ENCODE data around the gene LRRC23. TPM values are rescaled to one million over a fixed set of nuclear protein-coding genes. Genes with fewer than 3 reads are reported as not detected.

The LRRC23 gene
- total RNA-seq, 4 donors from 2014 or later, result 11.6 to 17.2 (median 17.1) TPM

DNA sequence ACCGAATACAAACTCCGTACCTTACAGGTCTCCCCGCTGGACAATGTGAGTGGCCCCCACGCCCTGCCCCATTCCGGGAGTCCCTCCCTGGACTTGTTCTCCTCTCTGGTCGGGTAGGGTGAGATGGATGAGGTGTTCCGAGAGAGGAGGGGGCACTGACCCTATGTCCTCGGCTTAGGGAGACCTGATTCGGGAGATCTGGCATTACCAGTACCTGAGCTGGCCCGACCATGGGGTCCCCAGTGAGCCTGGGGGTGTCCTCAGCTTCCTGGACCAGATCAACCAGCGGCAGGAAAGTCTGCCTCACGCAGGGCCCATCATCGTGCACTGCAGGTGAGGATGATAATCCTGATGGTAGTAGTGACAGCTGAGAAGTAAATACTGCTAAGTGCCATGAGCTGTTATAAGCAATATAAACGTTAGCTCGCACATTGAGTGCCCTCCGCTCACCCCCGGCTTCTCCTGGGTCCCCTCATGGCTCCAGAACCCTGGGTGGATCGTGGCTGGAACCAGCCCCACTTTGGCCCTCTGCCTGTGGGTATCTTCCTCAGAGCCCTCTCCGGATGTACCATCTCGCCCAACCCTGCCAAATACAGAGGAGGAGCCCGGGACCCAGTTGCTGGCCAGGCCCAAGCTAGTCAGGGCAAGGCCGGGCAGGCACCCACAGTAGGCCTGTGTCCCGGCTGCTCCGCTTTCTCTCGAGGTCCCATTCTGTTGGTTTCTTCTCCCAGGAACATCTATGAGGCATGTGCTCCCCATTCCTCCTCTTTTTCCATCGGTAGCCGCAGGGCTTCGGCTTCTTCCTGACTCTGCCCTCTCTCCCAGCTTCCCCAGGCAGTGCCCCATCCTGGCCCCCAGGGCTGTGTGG, 53.4 kb downstream of the LRRC23 start:
- H3K9me3 ChIP-seq, result no peaks in the 10 kb centered on the region
- H3K36me3 ChIP-seq, result no peaks in the 10 kb centered on the region
- TF ChIP-seq POLR2A (IDR thresholded peaks at IDR 0.05), result no peak
- TF ChIP-seq, protein P1, sequence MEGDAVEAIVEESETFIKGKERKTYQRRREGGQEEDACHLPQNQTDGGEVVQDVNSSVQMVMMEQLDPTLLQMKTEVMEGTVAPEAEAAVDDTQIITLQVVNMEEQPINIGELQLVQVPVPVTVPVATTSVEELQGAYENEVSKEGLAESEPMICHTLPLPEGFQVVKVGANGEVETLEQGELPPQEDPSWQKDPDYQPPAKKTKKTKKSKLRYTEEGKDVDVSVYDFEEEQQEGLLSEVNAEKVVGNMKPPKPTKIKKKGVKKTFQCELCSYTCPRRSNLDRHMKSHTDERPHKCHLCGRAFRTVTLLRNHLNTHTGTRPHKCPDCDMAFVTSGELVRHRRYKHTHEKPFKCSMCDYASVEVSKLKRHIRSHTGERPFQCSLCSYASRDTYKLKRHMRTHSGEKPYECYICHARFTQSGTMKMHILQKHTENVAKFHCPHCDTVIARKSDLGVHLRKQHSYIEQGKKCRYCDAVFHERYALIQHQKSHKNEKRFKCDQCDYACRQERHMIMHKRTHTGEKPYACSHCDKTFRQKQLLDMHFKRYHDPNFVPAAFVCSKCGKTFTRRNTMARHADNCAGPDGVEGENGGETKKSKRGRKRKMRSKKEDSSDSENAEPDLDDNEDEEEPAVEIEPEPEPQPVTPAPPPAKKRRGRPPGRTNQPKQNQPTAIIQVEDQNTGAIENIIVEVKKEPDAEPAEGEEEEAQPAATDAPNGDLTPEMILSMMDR (IDR thresholded peaks at IDR 0.05), result no peak
- TF ChIP-seq EP300 (IDR thresholded peaks at IDR 0.05), result no peak
- peak overlapping the region in 2 of 4 donors; percentile 54 to 62 for H3K27ac ChIP-seq
- H3K4me3 ChIP-seq, result no peak overlapping the region
- DNase-seq (ENCODE audit: low spot score in 2 of 2), result no peak
- H3K4me1 ChIP-seq, result peaks cover 0 to 79% (median 43%) of the 10 kb centered on the region in 4 donors
- no peaks in the 10 kb centered on the region for H3K27me3 ChIP-seq
- WGBS, 2 donors, result 80 to 87% methylated on average over 27 to 28 of the region's 28 CpGs

DNA sequence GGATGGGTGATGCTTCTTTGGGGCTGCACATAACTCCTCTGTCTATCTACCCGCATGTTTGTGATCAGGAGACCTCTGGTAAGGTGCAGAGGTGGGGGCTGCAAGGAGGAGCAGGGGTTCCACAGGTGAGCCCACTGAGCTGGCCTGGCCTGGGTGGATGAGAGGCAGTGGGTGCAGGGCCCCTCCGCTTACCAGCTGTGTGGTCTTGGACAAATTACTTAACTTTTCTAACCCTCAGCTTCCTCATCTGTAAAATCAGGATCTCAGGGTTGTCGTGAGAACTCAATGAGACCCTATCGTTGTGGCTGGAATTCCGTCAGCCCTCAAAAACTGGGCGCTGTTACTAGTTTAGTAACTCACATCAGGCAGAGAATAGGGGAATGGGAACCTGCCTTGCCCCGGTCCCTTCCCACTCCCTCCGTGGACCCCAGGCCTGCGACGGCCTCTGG, 54.0 kb downstream of the LRRC23 start:
- no peak overlapping the region for H3K4me3 ChIP-seq
- no peaks in the 10 kb centered on the region for H3K9me3 ChIP-seq
- WGBS, 2 donors, result 52 to 59% methylated on average over 7 to 10 of the region's 10 CpGs
- DNase-seq (ENCODE audit: low spot score in 2 of 2), result no peak
- TF ChIP-seq, protein P1 (IDR thresholded peaks at IDR 0.05), result no peak
- no peak for TF ChIP-seq EP300 (IDR thresholded peaks at IDR 0.05)
- no peak for TF ChIP-seq POLR2A (IDR thresholded peaks at IDR 0.05)
- no peaks in the 10 kb centered on the region for H3K36me3 ChIP-seq
- H3K4me1 ChIP-seq, result peaks cover 0 to 79% (median 43%) of the 10 kb centered on the region in 4 donors
- peak overlapping the region in 2 of 4 donors; percentile 54 to 62 for H3K27ac ChIP-seq
- H3K27me3 ChIP-seq, result no peaks in the 10 kb centered on the region

DNA sequence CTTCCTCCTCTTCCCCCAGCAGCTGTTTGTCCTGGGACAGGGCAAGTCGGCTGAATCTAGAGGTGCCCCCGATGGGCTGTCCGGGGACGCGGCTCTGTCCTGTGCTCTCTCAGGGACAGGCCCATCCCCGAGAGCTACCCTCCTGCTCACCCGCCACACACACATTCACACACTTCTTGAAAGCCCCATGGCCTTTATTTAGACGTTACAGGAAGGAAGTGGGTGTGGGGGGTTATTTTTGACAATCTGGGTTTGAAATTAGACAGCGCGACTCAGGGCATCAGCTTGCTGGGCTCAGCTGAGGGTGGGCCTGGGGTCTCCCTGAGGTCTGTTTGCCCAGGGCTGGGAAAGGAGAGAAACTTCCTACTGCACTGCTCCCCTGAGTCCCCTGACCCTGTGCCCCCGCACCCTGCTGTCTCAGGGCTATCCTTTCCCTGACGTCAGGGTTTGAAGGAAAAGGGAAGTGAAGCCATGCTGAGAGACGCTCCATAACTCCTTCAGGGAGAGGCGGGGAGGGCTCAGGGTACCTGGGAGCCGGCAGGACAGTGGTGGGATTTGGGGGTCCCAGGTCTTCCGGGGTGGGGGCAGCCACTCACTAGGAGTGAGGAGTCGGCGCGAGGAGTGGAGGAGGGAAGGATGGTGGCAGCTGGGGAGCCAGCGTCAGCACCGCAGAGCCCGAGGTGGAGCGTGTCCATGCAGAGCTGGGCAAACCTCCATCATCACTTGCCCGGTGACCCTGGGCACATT, 54.6 kb downstream of the LRRC23 start:
- Histone ChIP-seq H3K9me3 (no peaks in the 10 kb centered on the region), H3K27ac (peak overlapping the region in 2 of 4 donors; percentile 54 to 62), H3K4me1 (peaks cover 0 to 77% (median 43%) of the 10 kb centered on the region in 4 donors), H3K4me3 (no peak overlapping the region), H3K36me3 (no peaks in the 10 kb centered on the region), H3K27me3 (no peaks in the 10 kb centered on the region)
- peak in 1 of 2 donors; percentile 14 for TF ChIP-seq EP300 (IDR thresholded peaks at IDR 0.05)
- TF ChIP-seq, protein P1 (IDR thresholded peaks at IDR 0.05), result no peak
- 58 to 61% methylated on average over 19 to 24 of the region's 24 CpGs for WGBS, 2 donors
- DNase-seq (ENCODE audit: low spot score in 2 of 2), result no peak

DNA sequence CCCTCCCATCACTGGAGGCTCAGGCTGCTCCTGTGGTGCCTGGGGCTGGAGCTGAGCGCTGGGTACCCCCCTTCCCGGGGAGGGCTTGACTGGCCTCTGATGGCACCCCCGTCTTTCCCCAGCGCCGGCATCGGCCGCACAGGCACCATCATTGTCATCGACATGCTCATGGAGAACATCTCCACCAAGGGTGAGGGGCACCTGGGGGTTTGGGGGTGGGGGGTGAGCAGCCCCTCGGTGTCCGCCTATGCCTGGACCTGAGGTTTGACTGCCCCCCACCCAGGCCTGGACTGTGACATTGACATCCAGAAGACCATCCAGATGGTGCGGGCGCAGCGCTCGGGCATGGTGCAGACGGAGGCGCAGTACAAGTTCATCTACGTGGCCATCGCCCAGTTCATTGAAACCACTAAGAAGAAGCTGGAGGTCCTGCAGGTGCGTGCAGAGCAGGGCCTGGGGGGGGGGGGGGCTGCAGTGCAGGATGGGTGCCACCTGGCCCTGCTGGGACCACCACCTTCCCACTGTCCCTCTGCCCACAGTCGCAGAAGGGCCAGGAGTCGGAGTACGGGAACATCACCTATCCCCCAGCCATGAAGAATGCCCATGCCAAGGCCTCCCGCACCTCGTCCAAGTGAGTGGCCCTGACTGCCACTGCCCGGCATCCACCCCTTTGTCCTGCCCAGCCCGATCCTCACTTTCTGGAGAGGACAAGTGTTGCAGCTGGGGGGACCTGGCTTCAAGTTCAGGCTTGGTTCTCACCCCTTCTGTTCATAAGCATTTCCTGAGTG, 55.4 kb downstream of the LRRC23 start:
- Histone ChIP-seq H3K27me3 (no peaks in the 10 kb centered on the region), H3K27ac (peak overlapping the region in 3 of 4 donors; percentile 77 to 96 (median 86)), H3K36me3 (no peaks in the 10 kb centered on the region), H3K4me3 (no peak overlapping the region), H3K9me3 (no peaks in the 10 kb centered on the region), H3K4me1 (peaks cover 0 to 75% (median 43%) of the 10 kb centered on the region in 4 donors)
- no peak for DNase-seq (ENCODE audit: low spot score in 2 of 2)
- TF ChIP-seq POLR2A (IDR thresholded peaks at IDR 0.05), result no peak
- WGBS, 2 donors, result 89 to 91% methylated on average over 26 of the region's 26 CpGs

DNA sequence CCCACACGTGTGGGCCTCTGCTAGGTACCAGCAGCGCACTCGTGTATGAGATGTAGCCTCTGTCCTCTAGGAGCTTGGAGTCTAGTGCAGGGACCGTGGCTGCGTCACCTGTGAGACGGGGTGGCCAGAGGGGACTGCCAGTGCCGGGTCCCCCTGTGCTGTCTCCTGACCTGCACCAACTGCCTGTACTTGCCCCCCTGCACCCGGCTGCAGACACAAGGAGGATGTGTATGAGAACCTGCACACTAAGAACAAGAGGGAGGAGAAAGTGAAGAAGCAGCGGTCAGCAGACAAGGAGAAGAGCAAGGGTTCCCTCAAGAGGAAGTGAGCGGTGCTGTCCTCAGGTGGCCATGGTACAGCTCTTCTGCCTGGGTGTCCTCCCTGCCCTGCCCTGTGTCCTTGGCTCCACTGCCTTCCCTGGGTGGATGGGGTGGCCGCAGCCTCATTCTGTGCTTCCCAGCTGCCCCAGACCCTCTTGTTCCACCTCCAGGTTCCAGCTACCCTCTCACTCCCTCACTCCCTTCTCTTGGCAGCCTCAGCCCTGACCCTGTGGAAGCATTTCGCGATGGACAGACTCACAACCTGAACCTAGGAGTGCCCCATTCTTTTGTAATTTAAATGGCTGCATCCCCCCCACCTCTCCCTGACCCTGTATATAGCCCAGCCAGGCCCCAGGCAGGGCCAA, 56.1 kb downstream of the LRRC23 start:
- peaks cover 0 to 70% (median 46%) of the 10 kb centered on the region in 4 donors for H3K4me1 ChIP-seq
- H3K36me3 ChIP-seq, result peaks cover 0 to 7% (median 2%) of the 10 kb centered on the region in 3 donors
- no peak for DNase-seq (ENCODE audit: low spot score in 2 of 2)
- H3K4me3 ChIP-seq, result peak overlapping the region in 2 of 4 donors; percentile 19 to 22
- no peaks in the 10 kb centered on the region for H3K9me3 ChIP-seq
- peak overlapping the region; percentile 73 to 96 (median 82) for H3K27ac ChIP-seq
- no peak for TF ChIP-seq EP300 (IDR thresholded peaks at IDR 0.05)
- TF ChIP-seq, protein P1 (IDR thresholded peaks at IDR 0.05), result peak in 2 of 5 experiments; percentile 19 to 20
- 71 to 72% methylated on average over 13 of the region's 13 CpGs for WGBS, 2 donors
- no peaks in the 10 kb centered on the region for H3K27me3 ChIP-seq

All from tibial nerve (tissue), 4 donors.